Gastrocnemius medialis (tissue), 4 donors: ENCODE results near the gene LARP1.

Experiments used
- CTCF ChIP-seq, 5 experiments: fragments of 450-650 bp in 3 of 5; fragments of 200-600 bp in 2 of 5; sonication (generic) in 2 of 5; IDR thresholded peaks in 4 of 5; conservative IDR thresholded peaks in 1 of 5; 1 replicate in 4 of 5; 2 replicates in 1 of 5; pipeline ENCODE4 v1.5.1; 2016 to 2019; ENCODE audit warnings: antibody characterized with exemption in 5 of 5, mild to moderate bottlenecking in 3 of 5, moderate library complexity in 3 of 5
- POLR2A ChIP-seq, 2 donors: fragments of 450-650 bp; IDR thresholded peaks; one replicate each; pipeline ENCODE4 v1.6.1; 2017; ENCODE audit warnings: antibody characterized with exemption in 2 of 2, mild to moderate bottlenecking in 2 of 2, moderate library complexity in 2 of 2

GRCh38 chr5:154776167-154776566, 21.0 kb downstream of the LARP1 start:
- TF ChIP-seq CTCF (IDR thresholded peaks at IDR 0.05 in 4 of 5, conservative IDR thresholded peaks at IDR 0.05 in 1 of 5) (no peak), POLR2A (IDR thresholded peaks at IDR 0.05) (no peak)
